Natural killer cell (primary cell): Measurements from ENCODE around the gene BRSK1. TPM values are rescaled to one million over a fixed set of nuclear protein-coding genes. Genes with fewer than 3 reads are reported as not detected.

Experiments
- ATAC-seq, 3 donors: fragments of 150-1000 bp in 2 of 3; fragments of 200-7000 bp in 1 of 3; cut with Tn5 transposase; 1 replicate in 1 of 3; 2 replicates in 2 of 3; pipeline ENCODE4 v1.10.0; 2021; ENCODE audit warnings: mild to moderate bottlenecking in 2 of 3, moderate library complexity in 2 of 3
- DNase-seq, 2 donors: peaks; one replicate each; pipeline versions ENCODE4 v3.0.0 to v3.0.0-alpha.2; 2013 to 2021; ENCODE audit warnings: mixed read lengths in 1 of 2
- H3K27ac ChIP-seq: one replicate; pipeline ENCODE4 v1.5.1; 2013; ENCODE audit warnings: mild to moderate bottlenecking, low read length
- H3K27me3 ChIP-seq: one replicate; pipeline ENCODE4 v1.6.1; 2013; ENCODE audit warnings: low read length; ENCODE audit not compliant: control insufficient read depth, insufficient read depth
- H3K36me3 ChIP-seq: one replicate; pipeline ENCODE4 v1.6.1; 2013; ENCODE audit warnings: low read length; ENCODE audit not compliant: control insufficient read depth, insufficient read depth
- H3K4me1 ChIP-seq: one replicate; pipeline ENCODE4 v1.6.1; 2013; ENCODE audit warnings: low read length; ENCODE audit not compliant: control insufficient read depth, insufficient read depth
- H3K4me3 ChIP-seq: one replicate; pipeline ENCODE4 v1.5.1; 2013; ENCODE audit warnings: low read length
- H3K9me3 ChIP-seq: one replicate; pipeline ENCODE4 v1.6.1; 2013; ENCODE audit warnings: low read length; ENCODE audit not compliant: control insufficient read depth, insufficient read depth
- H3K27ac Mint-ChIP-seq, 2 donors: one replicate each; pipeline ENCODE4 v1.8.0; 2022; ENCODE audit warnings: mild to moderate bottlenecking in 2 of 2, mixed read lengths in 2 of 2, moderate library complexity in 1 of 2
- H3K27me3 Mint-ChIP-seq, 2 donors: one replicate each; pipeline ENCODE4 v1.8.0; 2022; ENCODE audit warnings: low read depth in 2 of 2, mixed read lengths in 2 of 2
- H3K36me3 Mint-ChIP-seq: one replicate; pipeline ENCODE4 v1.8.0; 2022; ENCODE audit warnings: mixed read lengths
- H3K4me1 Mint-ChIP-seq, 2 donors: one replicate each; pipeline ENCODE4 v1.8.0; 2022; ENCODE audit warnings: mixed read lengths in 2 of 2
- H3K4me3 Mint-ChIP-seq: one replicate; pipeline ENCODE4 v1.8.0; 2022; ENCODE audit warnings: mild to moderate bottlenecking, moderate library complexity, mixed read lengths
- H3K9me3 Mint-ChIP-seq, 2 donors: one replicate each; pipeline ENCODE4 v1.8.0; 2022; ENCODE audit warnings: mixed read lengths in 2 of 2
- CTCF ChIP-seq: fragments of 200-600 bp; IDR thresholded peaks from one replicate; pipeline ENCODE4 v1.8.0; 2022; ENCODE audit warnings: antibody characterized with exemption
- WGBS: methylation state at CpG from one replicate; pipeline ENCODE4 v1.1.7; 2013; ENCODE audit warnings: missing lambda C conversion rate; ENCODE audit not compliant: insufficient coverage; 5-methylcytosine and 5-hydroxymethylcytosine counted together
- intact Hi-C: fragments of 100-400 bp; cut with micrococcal nuclease; formaldehyde crosslinking; loops from one replicate; pipeline ENCODE4 v1.14.2; 2022
- total RNA-seq, 4 donors: library from RNA; stranded (reverse); fragments of 120-200 nt in 1 of 4; gene quantifications; one replicate each; pipeline versions ENCODE4 v1.2.3 to v1.2.4, GENCODE V29; 2013 to 2022

Gene BRSK1
- total RNA-seq, 3 donors from 2014 or later (not counting 1 experiment from before 2014, with no cell fraction given): 6.0 to 9.8 (median 6.5) TPM

GRCh38 chr19:55241143-55241934 is 42.5 kb upstream of the BRSK1 start:
- Histone ChIP-seq H3K4me1 (no peaks in the 10 kb centered on the region), H3K36me3 (peaks cover 92% of the 10 kb centered on the region), H3K27ac (no peak overlapping the region), H3K27me3 (no peaks in the 10 kb centered on the region), H3K4me3 (no peak overlapping the region), H3K9me3 (no peaks in the 10 kb centered on the region)
- H3K9me3 Mint-ChIP-seq: no peaks in the 10 kb centered on the region
- H3K27me3 Mint-ChIP-seq: no peaks in the 10 kb centered on the region
- H3K4me3 Mint-ChIP-seq: no peak overlapping the region
- intact Hi-C loops: no loop called here
- DNase-seq (no peak), ATAC-seq (no peak)
- peaks cover 5 to 15% of the 10 kb centered on the region in 2 donors for H3K4me1 Mint-ChIP-seq
- no peak for TF ChIP-seq CTCF
- H3K36me3 Mint-ChIP-seq: peaks cover 7% of the 10 kb centered on the region
- 95% methylated on average over 37 of the region's 37 CpGs for WGBS
- no peak overlapping the region for H3K27ac Mint-ChIP-seq

GRCh38 chr19:55241935-55242464 is 41.8 kb upstream of the BRSK1 start:
- no peak for ATAC-seq
- H3K9me3 ChIP-seq: no peaks in the 10 kb centered on the region
- Mint-ChIP-seq H3K9me3 (no peaks in the 10 kb centered on the region), H3K27me3 (no peaks in the 10 kb centered on the region), H3K4me1 (peaks cover 5 to 10% of the 10 kb centered on the region in 2 donors), H3K27ac (no peak overlapping the region), H3K4me3 (no peak overlapping the region), H3K36me3 (peaks cover 7% of the 10 kb centered on the region)
- 93% methylated on average over 16 of the region's 16 CpGs for WGBS
- DNase-seq: no peak
- no peak overlapping the region for H3K27ac ChIP-seq
- H3K4me1 ChIP-seq: peaks cover 5% of the 10 kb centered on the region
- no peak for TF ChIP-seq CTCF
- H3K4me3 ChIP-seq: no peak overlapping the region
- H3K36me3 ChIP-seq: peaks cover 93% of the 10 kb centered on the region
- no peaks in the 10 kb centered on the region for H3K27me3 ChIP-seq
- intact Hi-C loops: no loop called here

- no peak for TF ChIP-seq CTCF
- peak overlapping the region in 1 of 2 donors; percentile 27 for H3K27ac Mint-ChIP-seq
- Histone ChIP-seq H3K9me3 (no peaks in the 10 kb centered on the region), H3K27ac (no peak overlapping the region), H3K27me3 (no peaks in the 10 kb centered on the region), H3K36me3 (peaks cover 89% of the 10 kb centered on the region), H3K4me1 (peaks cover 11% of the 10 kb centered on the region), H3K4me3 (no peak overlapping the region)
- DNase-seq (no peak), ATAC-seq (no peak)
- H3K4me1 Mint-ChIP-seq: peaks cover 5 to 10% of the 10 kb centered on the region in 2 donors
- intact Hi-C loops: no loop called here
- no peak overlapping the region for H3K4me3 Mint-ChIP-seq
- WGBS: 96% methylated on average over 7 of the region's 7 CpGs
- peaks cover 7% of the 10 kb centered on the region for H3K36me3 Mint-ChIP-seq
- H3K27me3 Mint-ChIP-seq: no peaks in the 10 kb centered on the region
- H3K9me3 Mint-ChIP-seq: no peaks in the 10 kb centered on the region
These were observed 41.3 kb upstream of the BRSK1 start for GRCh38 chr19:55242517-55242916.
